ENCODE results near the gene OAT. TPM values are rescaled to one million over a fixed set of nuclear protein-coding genes. Genes with fewer than 3 reads are reported as not detected.
"Not testable (repeated sequence)": the region's sequence is repeated elsewhere in the genome, so short reads cannot be mapped to it uniquely, and the experiment has no call there.

OAT gene
- total RNA-seq, 1 donor from 2014 or later, result 19.8 TPM

DNA sequence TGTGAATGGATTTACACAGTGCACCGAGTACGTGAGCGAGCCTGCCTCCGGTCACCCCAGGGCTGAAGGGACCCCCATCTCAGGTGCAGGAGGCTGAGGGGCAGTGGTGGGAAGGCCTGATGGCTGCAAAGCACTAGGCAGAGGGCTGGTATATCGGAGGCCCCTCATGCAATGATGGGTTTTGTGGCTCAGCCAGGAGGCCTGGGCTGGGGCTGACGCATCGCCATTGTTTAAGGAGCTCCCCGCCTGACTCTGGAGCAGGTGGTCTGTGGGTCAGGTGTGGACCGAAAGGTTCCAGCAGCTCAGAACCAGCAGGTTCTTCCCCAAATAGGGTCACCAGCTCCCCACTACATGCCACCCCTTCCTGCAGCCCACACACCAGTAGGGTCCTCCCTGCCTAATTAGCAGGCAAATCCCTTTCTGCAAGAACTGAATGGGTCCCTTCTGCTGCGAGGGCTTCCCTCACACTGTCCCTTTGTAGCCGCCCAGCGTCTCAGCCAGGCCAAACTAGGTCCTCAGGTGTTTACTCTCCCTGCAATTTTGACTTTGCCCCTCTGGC, 33.0 kb downstream of the OAT start:
- DNase-seq, result no peak
- ATAC-seq (ENCODE audit: poor library complexity), result no peak
- intact Hi-C loops (cut with DNase I), result no loop called here

DNA sequence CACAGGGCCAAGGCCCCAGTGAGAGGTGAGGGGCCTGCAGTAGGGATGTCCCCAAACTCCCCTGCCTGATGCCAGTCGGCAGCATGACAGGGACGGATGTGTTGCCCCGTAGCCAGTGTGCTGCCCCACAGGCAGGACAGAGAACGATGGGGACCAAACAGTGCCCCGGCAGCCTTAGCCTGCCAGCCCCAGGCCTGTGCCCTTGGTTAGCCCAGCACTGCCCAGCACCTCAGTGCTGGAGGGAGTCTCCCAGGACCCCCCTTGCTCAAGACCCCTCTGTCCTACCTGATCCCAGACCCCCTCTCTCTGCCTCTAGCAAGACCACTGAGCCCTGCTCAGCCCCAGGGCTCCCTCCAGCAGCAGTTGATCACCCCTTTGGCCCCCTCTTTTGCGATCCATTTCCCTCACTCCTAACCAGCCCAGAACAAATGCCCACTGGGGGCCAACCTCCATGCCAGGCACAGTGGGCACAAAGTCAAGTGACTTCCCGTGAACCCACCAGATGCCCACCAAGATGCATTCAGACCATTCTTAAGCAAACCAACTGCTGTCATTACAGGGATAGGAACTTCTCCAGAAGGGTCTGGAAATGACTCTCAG, 34.0 kb downstream of the OAT start:
- ATAC-seq (ENCODE audit: poor library complexity), result no peak
- intact Hi-C loops (cut with DNase I), result no loop called here
- no peak for DNase-seq

DNA sequence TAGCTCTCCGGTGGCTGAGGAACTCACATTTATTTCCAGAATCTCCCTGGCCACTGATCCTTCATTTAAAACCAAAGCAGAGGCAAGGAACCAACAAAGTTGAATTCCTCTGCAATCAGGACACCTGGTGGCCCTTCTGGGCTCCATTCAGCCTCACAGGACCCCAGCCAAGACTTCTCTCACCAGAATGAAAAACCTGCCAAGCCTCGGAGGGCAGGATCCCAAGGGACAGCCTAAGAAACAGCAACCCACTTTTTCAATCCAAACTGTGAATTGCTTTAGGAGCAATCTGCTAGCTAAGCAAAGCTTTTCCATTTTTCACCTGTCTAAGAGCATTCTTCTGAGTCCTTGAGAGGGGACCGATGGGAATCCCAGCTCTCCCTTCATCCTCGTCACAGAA, 34.6 kb downstream of the OAT start:
- ATAC-seq (ENCODE audit: poor library complexity) (no peak), DNase-seq (no peak)
- intact Hi-C loops (cut with DNase I), result no loop called here

DNA sequence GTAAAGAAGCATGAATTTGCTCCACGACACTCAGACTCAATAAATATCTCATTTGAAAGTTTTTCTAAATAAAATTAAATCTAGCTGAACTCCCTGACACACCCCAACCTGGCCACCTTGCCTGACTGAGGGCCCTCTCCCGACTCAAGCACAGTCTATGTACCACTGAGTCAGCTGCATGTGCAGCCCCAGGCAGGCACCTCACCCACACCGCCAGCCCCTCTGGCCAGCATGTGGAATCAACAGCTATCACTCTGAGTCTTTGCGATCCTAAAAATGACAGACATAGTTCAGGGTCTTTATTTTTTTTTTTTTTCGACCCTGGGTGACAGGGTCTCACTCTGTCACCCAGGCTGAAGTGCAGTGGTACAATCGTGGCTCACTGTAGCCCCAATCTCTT, 35.2 kb downstream of the OAT start:
- intact Hi-C loops (cut with DNase I), result no loop called here
- ATAC-seq (ENCODE audit: poor library complexity) (no peak), DNase-seq (no peak)

DNA sequence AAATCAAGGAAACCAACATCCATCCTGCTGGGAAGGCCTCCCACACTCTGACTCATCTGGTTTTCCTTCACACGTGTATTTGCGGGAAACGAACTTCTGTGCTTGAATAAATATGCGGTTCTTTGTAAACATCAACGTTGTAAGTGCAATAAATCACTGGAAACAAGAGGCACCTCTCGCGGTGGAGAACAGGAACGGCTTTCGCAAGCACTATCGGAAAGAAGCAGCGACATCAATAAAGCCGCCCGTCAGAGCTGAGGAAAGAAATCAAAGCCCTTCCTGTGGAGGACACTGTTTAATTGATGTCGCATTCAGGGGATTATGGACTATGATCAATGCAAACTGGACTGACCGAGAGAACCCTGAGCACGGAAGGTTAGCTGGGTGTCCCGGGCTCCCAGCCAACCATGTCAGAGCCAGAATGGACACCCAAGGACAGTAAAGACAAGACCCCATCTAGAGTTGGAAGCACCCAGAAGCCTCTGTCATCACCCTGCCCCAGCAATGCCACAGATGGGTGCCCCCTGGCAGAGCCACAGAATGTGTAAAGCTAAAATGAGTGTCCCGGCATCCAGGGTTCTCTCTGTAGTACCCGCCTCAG, 37.6 kb downstream of the OAT start:
- ATAC-seq (ENCODE audit: poor library complexity), result no peak
- DNase-seq, result no peak
- intact Hi-C loops (cut with DNase I), result no loop called here

DNA sequence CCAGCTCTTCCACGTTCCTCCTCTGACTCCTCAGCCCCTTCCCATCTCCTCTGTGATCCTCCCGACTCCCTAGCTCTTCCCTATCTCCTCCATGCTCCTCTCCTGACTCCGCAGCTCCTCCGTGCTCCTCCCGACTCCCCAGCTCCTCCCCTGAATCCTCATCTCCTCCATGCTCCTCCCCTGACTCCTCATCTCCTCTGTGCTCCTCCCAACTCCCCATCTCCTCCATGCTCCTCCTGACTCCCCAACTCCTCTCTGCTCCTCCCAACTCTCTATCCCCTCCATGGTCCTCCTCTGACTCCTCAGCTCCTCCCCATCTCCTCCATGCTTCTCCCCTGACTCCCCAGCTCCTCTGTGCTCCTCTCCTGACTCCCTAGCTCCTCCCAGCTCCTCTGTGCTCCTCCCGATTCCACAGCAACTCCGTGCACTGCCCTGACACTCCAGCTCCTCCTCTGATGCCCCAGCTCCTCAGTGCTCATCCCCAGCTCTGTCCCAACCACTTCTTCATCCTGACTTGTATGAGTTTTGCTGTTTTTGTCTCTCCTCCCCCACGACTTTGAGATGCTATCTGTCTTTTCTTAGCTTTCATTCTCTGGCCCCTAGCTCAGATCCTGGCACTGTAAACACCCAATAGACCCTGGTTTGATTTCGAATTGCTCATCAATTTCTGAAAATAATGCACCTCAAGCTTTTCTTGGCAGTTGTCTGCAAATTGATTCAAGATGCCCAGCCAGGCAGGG, 38.3 kb downstream of the OAT start:
- intact Hi-C loops (cut with DNase I), result no loop called here
- no peak for DNase-seq
- no peak for ATAC-seq (ENCODE audit: poor library complexity)

DNA sequence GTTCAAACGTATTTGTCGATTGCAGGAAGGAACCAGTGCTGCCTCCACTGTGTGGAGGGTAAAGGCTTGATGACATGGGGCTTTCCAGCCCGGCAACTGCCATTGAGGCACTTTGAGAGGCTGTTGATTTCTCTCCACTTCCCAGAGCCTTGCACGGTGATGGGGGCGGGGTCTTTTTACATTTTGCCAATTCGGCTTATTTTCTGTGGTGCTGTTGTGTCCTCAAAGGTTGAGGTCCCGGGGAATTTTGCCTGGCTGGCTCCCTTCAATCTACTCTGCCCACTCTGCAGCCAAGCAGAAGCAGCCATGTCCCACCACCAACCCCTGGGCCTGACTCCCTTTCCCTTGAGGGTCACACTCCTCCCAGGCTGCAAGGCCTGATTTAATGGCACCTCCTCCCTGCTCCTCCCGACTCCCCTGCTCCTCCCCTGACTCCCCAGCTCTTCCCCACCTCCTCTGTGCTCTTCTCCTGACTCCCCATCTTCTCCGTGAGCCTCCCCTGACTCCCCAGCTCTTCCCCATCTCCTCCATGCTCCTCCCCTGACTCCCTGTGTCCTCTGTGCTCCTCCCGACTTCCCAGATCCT, 39.0 kb downstream of the OAT start:
- no peak for DNase-seq
- no peak for ATAC-seq (ENCODE audit: poor library complexity)
- intact Hi-C loops (cut with DNase I), result no loop called here

GRCh38 chr10:124378881-124379471, 39.7 kb downstream of the OAT start:
- no peak for DNase-seq
- intact Hi-C loops (cut with DNase I), result no loop called here
- ATAC-seq (ENCODE audit: poor library complexity), result no peak

- intact Hi-C loops (cut with DNase I), result no loop called here
- DNase-seq (no peak), ATAC-seq (ENCODE audit: poor library complexity) (no peak)
Observed at GRCh38 chr10:124378271-124378670, 40.5 kb downstream of the OAT start.

- DNase-seq, result no peak
- intact Hi-C loops (cut with DNase I), result no loop called here
- ATAC-seq (ENCODE audit: poor library complexity), result no peak
Observed at GRCh38 chr10:124377101-124377500, 41.6 kb downstream of the OAT start.

DNA sequence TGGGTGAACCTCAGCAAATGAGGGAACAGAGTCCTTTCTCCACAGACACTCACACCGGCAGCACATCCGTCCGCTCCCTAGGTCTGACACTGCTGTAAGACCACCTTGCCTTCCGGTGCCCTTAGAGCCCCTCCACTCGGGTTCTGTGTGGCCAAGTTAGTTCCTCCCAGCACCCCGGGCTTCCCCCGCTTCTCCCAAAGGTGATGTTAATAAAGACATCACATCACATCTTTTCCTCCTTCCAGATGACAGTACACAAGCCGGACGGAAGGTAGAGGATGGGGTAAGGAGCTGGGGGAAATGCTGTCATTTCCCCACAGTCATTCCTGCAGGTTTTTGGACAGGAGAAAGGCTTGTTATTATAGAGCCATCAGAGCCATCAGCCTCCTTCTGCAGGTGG, 42.3 kb downstream of the OAT start:
- DNase-seq (no peak), ATAC-seq (ENCODE audit: poor library complexity) (no peak)
- intact Hi-C loops (cut with DNase I), result no loop called here

DNA sequence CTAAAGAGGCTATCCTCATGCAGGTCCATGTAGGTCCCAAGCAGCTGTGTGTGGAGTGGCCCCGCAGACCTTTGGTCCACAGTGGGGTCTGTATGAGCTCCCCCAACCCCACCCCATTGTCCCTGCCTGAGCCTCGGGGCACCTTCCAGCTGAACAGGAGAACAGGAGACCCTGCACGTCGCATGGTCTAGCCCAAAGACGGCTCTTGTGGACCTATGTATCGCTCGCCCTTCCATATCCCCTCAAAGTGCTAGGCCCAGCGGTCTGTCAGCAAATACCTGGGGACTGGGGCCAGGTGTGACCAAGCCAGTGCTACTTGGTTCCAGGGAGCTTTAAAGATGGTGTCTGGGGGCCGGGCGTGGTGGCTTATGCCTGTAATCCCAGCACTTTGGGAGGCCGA, 43.0 kb downstream of the OAT start:
- intact Hi-C loops (cut with DNase I), result no loop called here
- DNase-seq (no peak), ATAC-seq (ENCODE audit: poor library complexity) (no peak)

DNA sequence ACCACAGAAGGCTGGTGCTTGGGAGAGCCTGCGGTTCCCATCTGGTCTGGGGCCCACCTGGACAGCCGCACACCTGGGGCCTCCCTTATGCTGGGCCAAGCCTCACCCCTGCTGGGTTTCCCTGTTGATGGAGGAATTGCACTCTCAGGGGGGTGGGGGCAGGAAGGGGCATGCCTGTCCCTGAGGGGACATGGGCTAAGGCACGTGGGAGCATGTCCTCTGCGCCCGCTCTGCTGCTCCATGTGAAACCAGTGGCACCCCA, 43.4 kb downstream of the OAT start:
- ATAC-seq (ENCODE audit: poor library complexity) (no peak), DNase-seq (no peak)
- intact Hi-C loops (cut with DNase I), result no loop called here

DNA sequence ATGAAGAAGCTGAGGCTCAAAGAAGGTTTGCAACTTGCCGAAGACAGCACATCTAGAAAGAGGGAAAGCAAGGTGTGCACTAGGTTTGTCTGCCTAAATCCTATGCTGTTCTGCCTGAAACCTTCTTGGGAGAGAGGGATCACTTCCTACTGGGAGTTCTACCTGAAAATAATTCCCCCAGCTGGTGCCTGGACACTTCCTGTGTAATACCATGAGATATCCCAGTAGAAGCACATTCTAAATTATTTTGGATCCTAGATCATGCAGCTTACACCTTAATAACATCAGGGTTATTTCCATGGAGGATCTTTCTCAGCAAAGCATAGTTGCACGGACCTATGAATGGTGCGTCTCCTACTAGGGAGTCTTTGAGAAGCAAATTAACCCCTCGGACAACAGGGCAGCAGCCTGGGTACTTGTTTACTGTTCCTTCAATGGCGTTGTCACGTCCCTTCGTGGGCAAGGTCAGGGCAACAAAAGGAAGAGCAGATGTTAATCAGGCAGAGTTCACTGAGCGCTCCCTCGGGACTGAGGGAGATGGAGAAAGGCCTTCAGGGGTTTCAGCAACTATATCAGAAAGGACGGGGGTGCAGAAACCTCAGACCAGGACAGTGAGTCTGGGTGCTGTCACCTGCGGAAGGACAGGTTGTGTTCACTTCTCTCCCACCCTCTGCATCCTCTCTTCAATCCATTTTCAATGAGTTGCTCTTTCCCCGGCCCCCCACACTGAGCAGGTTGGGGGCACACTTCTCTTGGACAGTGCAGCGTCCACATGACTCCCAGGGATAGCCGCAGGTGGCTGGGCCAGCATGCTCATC, 44.0 kb downstream of the OAT start:
- no peak for DNase-seq
- no peak for ATAC-seq (ENCODE audit: poor library complexity)
- intact Hi-C loops (cut with DNase I), result no loop called here

- no peak for ATAC-seq (ENCODE audit: poor library complexity)
- no peak for DNase-seq
- intact Hi-C loops (cut with DNase I), result no loop called here
Observed at GRCh38 chr10:124372899-124373298, 45.8 kb downstream of the OAT start.

DNA sequence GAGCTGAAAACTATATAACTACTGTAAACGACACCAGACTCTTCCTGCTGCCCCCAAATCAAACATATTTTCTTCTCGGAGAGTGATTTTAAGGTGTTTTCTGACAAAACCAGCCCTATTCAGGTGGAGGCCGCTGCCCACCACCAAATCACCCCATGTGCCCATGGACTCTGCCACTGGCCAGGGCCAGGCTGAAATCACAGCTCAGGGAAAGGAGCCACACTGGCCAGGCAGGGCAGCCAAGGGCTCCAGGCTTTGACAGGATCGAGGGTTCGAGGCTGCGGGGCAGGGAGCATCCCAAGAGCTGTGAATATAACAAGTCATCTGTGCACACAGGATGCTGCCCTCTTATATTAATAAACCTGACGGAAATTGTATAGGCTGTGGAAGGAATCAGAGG, 48.3 kb downstream of the OAT start:
- no peak for DNase-seq
- intact Hi-C loops (cut with DNase I), result no loop called here
- ATAC-seq (ENCODE audit: poor library complexity), result no peak

- intact Hi-C loops (cut with DNase I), result no loop called here
Observed at GRCh38 chr10:124369986-124370385, 48.7 kb downstream of the OAT start.

DNA sequence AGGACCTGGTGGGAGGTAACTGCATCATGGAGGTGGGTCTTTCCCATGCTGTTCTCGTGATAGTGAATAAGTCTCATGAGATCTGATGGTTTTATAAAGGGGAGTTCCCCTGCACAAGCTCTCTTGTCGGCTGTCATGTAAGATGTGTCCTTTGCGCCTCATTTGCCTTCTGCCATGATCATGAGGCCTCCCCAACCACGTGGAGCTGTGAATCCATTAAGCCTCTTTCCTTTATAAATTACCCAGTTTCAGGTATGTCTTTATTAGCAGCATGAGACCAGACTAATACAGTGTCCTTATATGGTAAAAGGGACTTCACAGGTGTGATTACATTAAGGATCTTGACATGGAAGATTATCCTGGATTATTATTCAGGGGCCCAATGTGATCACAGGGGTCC, 49.2 kb downstream of the OAT start:
- intact Hi-C loops (cut with DNase I); ATAC-seq (ENCODE audit: poor library complexity); DNase-seq: not testable (repeated sequence)

More at GRCh38 chr10:124369986-124370385, 48.7 kb downstream of the OAT start:
- no peak for DNase-seq
- ATAC-seq (ENCODE audit: poor library complexity), result no peak

GRCh38 chr10:124369066-124369465, 49.7 kb downstream of the OAT start:
- DNase-seq (no peak), ATAC-seq (ENCODE audit: poor library complexity) (no peak)
- intact Hi-C loops (cut with DNase I), result no loop called here

All from Right ventricle myocardium superior (tissue), 1 donor.